GM12875 (cell line): ENCODE measurements around the gene OSBPL5.
"Not testable (repeated sequence)": the region's sequence is repeated elsewhere in the genome, so short reads cannot be mapped to it uniquely, and the experiment has no call there.

Source experiments
- H3K4me3 ChIP-seq: one replicate; pipeline ENCODE4 v1.5.1; 2011; ENCODE audit warnings: low read depth, low read length, control low read depth
- CTCF ChIP-seq: IDR thresholded peaks from 2 replicates; pipeline ENCODE4 v1.5.1; 2011; ENCODE audit warnings: low read depth, mild to moderate bottlenecking, control low read depth, inconsistent platforms, low read length, moderate library complexity, borderline replicate concordance; ENCODE audit not compliant: insufficient read depth

Gene OSBPL5

GRCh38 chr11:3077846-3078440 is 87.2 kb downstream of the OSBPL5 start:
- no peak overlapping the region for H3K4me3 ChIP-seq
- TF ChIP-seq CTCF = no peak

GRCh38 chr11:3077189-3077836 is 87.8 kb downstream of the OSBPL5 start:
- no peak for TF ChIP-seq CTCF
- no peak overlapping the region for H3K4me3 ChIP-seq

- no peak for TF ChIP-seq CTCF
- no peak overlapping the region for H3K4me3 ChIP-seq
Measured at GRCh38 chr11:3074912-3075589, 90.1 kb downstream of the OSBPL5 start.

GRCh38 chr11:3073029-3073435 is 92.1 kb downstream of the OSBPL5 start:
- no peak for TF ChIP-seq CTCF
- H3K4me3 ChIP-seq = no peak overlapping the region

- no peak overlapping the region for H3K4me3 ChIP-seq
- TF ChIP-seq CTCF = no peak
Measured at GRCh38 chr11:3069425-3069824, 95.7 kb downstream of the OSBPL5 start.

GRCh38 chr11:3066308-3066707 is 98.8 kb downstream of the OSBPL5 start:
- not testable (repeated sequence) for H3K4me3 ChIP-seq

GRCh38 chr11:3064709-3065108 is 100.4 kb downstream of the OSBPL5 start:
- H3K4me3 ChIP-seq = not testable (repeated sequence)

- H3K4me3 ChIP-seq = not testable (repeated sequence)
Measured at GRCh38 chr11:3063876-3064275, 101.2 kb downstream of the OSBPL5 start.

- H3K4me3 ChIP-seq = not testable (repeated sequence)
Measured at GRCh38 chr11:3063432-3063831, 101.7 kb downstream of the OSBPL5 start.
